ENCODE results near the gene TEKT4. TPM values are rescaled to one million over a fixed set of nuclear protein-coding genes. Genes with fewer than 3 reads are reported as not detected.
"Not testable (repeated sequence)": the region's sequence is repeated elsewhere in the genome, so short reads cannot be mapped to it uniquely, and the experiment has no call there.

The TEKT4 gene
- total RNA-seq (2014; rRNA removed; shearing (Covaris generic); ENCODE audit: low replicate concordance), result not detected in 2 replicates

- Histone ChIP-seq H2AFZ (ENCODE audit: low read length) (no peak within 1 kb of the TSS), H3K4me1 (ENCODE audit: low read length) (no peaks in the 10 kb centered on the region), H3K27me3 (ENCODE audit: low read length) (no peaks in the 10 kb centered on the region), H3K9ac (ENCODE audit: low read length) (no peak within 1 kb of the TSS), H3K27ac (ENCODE audit: low read length) (no peak within 1 kb of the TSS), H3K9me3 (ENCODE audit: low read length) (no peaks in the 10 kb centered on the region), H3K36me3 (ENCODE audit: insufficient read depth, low read length) (no peaks in the 10 kb centered on the region), H3K4me3 (ENCODE audit: low read length) (no peak within 1 kb of the TSS), H3K79me2 (ENCODE audit: low read length) (no peaks in the 10 kb centered on the region), H3K4me2 (ENCODE audit: low read depth, low read length, poor library complexity, severe bottlenecking) (no peak within 1 kb of the TSS), H4K20me1 (ENCODE audit: insufficient read depth, low read depth, low read length) (no peaks in the 10 kb centered on the region), H3K9me2 (replicated peaks; ENCODE audit: insufficient read depth, low read length) (no peaks in the 10 kb centered on the region)
- no peak for DNase-seq
Observed at GRCh38 chr2:94871226-94872087, at the start of gene TEKT4. TSS of gene TEKT4 (plus strand) at chr2:94871430. CDS start at chr2:94871580, 150 bp downstream.

GRCh38 chr2:94839224-94839623 is 32.0 kb upstream of the TEKT4 start:
- not testable (repeated sequence) for H4K20me1 ChIP-seq (ENCODE audit: insufficient read depth, low read depth, low read length); H3K9me3 ChIP-seq (ENCODE audit: low read length); H3K9ac ChIP-seq (ENCODE audit: low read length); H3K79me2 ChIP-seq (ENCODE audit: low read length); H3K4me3 ChIP-seq (ENCODE audit: low read length); H3K4me1 ChIP-seq (ENCODE audit: low read length); H2AFZ ChIP-seq (ENCODE audit: low read length); DNase-seq; H3K36me3 ChIP-seq (ENCODE audit: insufficient read depth, low read length); H3K9me2 ChIP-seq (replicated peaks; ENCODE audit: insufficient read depth, low read length); H3K4me2 ChIP-seq (ENCODE audit: low read depth, low read length, poor library complexity, severe bottlenecking); H3K27ac ChIP-seq (ENCODE audit: low read length); H3K27me3 ChIP-seq (ENCODE audit: low read length)

- H3K79me2 ChIP-seq (ENCODE audit: low read length); H3K9ac ChIP-seq (ENCODE audit: low read length); H3K36me3 ChIP-seq (ENCODE audit: insufficient read depth, low read length); H3K27me3 ChIP-seq (ENCODE audit: low read length); H2AFZ ChIP-seq (ENCODE audit: low read length); H3K4me2 ChIP-seq (ENCODE audit: low read depth, low read length, poor library complexity, severe bottlenecking); DNase-seq; H3K9me3 ChIP-seq (ENCODE audit: low read length); H3K4me1 ChIP-seq (ENCODE audit: low read length); H3K27ac ChIP-seq (ENCODE audit: low read length); H3K4me3 ChIP-seq (ENCODE audit: low read length); H4K20me1 ChIP-seq (ENCODE audit: insufficient read depth, low read depth, low read length); H3K9me2 ChIP-seq (replicated peaks; ENCODE audit: insufficient read depth, low read length): not testable (repeated sequence)
Observed at GRCh38 chr2:94856856-94857255, 14.4 kb upstream of the TEKT4 start.

GRCh38 chr2:94857367-94858162 is 13.7 kb upstream of the TEKT4 start:
- DNase-seq; H4K20me1 ChIP-seq (ENCODE audit: insufficient read depth, low read depth, low read length); H3K9me2 ChIP-seq (replicated peaks; ENCODE audit: insufficient read depth, low read length); H3K9me3 ChIP-seq (ENCODE audit: low read length); H3K4me2 ChIP-seq (ENCODE audit: low read depth, low read length, poor library complexity, severe bottlenecking); H3K36me3 ChIP-seq (ENCODE audit: insufficient read depth, low read length); H3K27ac ChIP-seq (ENCODE audit: low read length); H3K79me2 ChIP-seq (ENCODE audit: low read length); H2AFZ ChIP-seq (ENCODE audit: low read length); H3K27me3 ChIP-seq (ENCODE audit: low read length); H3K4me3 ChIP-seq (ENCODE audit: low read length); H3K9ac ChIP-seq (ENCODE audit: low read length); H3K4me1 ChIP-seq (ENCODE audit: low read length): not testable (repeated sequence)

- not testable (repeated sequence) for H3K9me2 ChIP-seq (replicated peaks; ENCODE audit: insufficient read depth, low read length); H3K79me2 ChIP-seq (ENCODE audit: low read length); H2AFZ ChIP-seq (ENCODE audit: low read length); H3K9me3 ChIP-seq (ENCODE audit: low read length); H3K36me3 ChIP-seq (ENCODE audit: insufficient read depth, low read length); H3K4me1 ChIP-seq (ENCODE audit: low read length); H3K4me3 ChIP-seq (ENCODE audit: low read length); H3K4me2 ChIP-seq (ENCODE audit: low read depth, low read length, poor library complexity, severe bottlenecking); H3K27ac ChIP-seq (ENCODE audit: low read length); H4K20me1 ChIP-seq (ENCODE audit: insufficient read depth, low read depth, low read length); H3K9ac ChIP-seq (ENCODE audit: low read length); H3K27me3 ChIP-seq (ENCODE audit: low read length); DNase-seq
Observed at GRCh38 chr2:94858163-94858888, 12.9 kb upstream of the TEKT4 start.

- no peaks in the 10 kb centered on the region for H3K4me1 ChIP-seq (ENCODE audit: low read length)
- H3K9me2 ChIP-seq (replicated peaks; ENCODE audit: insufficient read depth, low read length), result no peaks in the 10 kb centered on the region
- no peaks in the 10 kb centered on the region for H4K20me1 ChIP-seq (ENCODE audit: insufficient read depth, low read depth, low read length)
- no peaks in the 10 kb centered on the region for H3K36me3 ChIP-seq (ENCODE audit: insufficient read depth, low read length)
- no peaks in the 10 kb centered on the region for H3K27me3 ChIP-seq (ENCODE audit: low read length)
- no peaks in the 10 kb centered on the region for H3K79me2 ChIP-seq (ENCODE audit: low read length)
- no peak overlapping the region for H3K9ac ChIP-seq (ENCODE audit: low read length)
- no peak overlapping the region for H3K27ac ChIP-seq (ENCODE audit: low read length)
- no peak overlapping the region for H3K4me3 ChIP-seq (ENCODE audit: low read length)
- H3K9me3 ChIP-seq (ENCODE audit: low read length), result no peaks in the 10 kb centered on the region
- no peak overlapping the region for H3K4me2 ChIP-seq (ENCODE audit: low read depth, low read length, poor library complexity, severe bottlenecking)
- no peak overlapping the region for H2AFZ ChIP-seq (ENCODE audit: low read length)
- DNase-seq, result no peak
Observed at GRCh38 chr2:94861308-94862152, 9.7 kb upstream of the TEKT4 start.

- H3K4me2 ChIP-seq (ENCODE audit: low read depth, low read length, poor library complexity, severe bottlenecking); H3K79me2 ChIP-seq (ENCODE audit: low read length); H3K4me1 ChIP-seq (ENCODE audit: low read length); H2AFZ ChIP-seq (ENCODE audit: low read length); H3K9ac ChIP-seq (ENCODE audit: low read length); H3K27me3 ChIP-seq (ENCODE audit: low read length); DNase-seq; H3K27ac ChIP-seq (ENCODE audit: low read length); H3K4me3 ChIP-seq (ENCODE audit: low read length); H3K36me3 ChIP-seq (ENCODE audit: insufficient read depth, low read length); H3K9me2 ChIP-seq (replicated peaks; ENCODE audit: insufficient read depth, low read length); H4K20me1 ChIP-seq (ENCODE audit: insufficient read depth, low read depth, low read length); H3K9me3 ChIP-seq (ENCODE audit: low read length): not testable (repeated sequence)
Observed at GRCh38 chr2:94862903-94863302, 8.3 kb upstream of the TEKT4 start.

Data from Karpas-422 (cell line).